HG03159 (cell line): ENCODE data around the gene CX3CL1.

Source experiments
- ATAC-seq: cut with Tn5 transposase; IDR thresholded peaks from one replicate; pipeline ENCODE4 v1.9.1; 2021; ENCODE audit warnings: mild to moderate bottlenecking, moderate library complexity; ENCODE audit not compliant: unreplicated experiment

Gene CX3CL1

DNA sequence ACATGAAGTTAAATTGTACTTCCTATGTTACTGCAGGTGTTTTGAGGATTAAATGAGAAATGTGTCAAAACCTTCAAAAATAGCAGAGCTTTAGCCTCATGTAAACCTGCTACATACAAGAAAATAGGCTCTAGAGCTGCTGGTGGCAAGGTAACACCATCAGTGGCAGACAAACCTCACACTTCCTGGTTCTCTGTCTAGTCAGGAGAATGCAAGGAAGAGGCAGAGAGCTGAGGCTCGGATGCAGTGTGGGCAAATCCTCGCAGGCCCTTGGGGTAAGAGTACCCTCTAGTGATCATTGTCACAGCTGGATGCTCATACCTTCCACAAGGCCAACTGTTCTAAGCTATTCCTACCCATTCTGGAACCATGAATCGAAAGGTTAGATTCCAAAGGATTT is 60.7 kb downstream of the CX3CL1 start:
- no peak for ATAC-seq

DNA sequence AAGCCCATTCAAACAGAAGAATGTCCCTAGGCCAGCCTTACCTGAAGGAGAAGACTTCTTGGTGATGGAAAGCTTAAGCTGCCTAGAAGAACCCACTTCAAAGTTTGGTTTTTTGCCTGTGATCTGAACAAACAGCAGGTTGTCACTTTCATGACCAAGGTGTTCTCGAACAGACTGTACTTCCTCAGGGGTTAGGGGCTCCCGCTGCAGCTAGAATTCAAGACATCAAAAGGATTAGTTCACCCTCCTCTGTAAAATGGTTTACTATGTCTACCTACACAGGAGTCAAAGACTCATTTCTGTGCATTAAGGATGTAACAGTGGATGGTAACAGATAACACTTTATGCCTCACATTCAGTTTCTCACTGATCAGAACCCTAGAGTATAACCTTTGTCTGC is 61.7 kb downstream of the CX3CL1 start:
- no peak for ATAC-seq
